Parathyroid adenoma (tissue), 2 donors: ENCODE results near the gene UNC80.
"Not testable (repeated sequence)": the region's sequence is repeated elsewhere in the genome, so short reads cannot be mapped to it uniquely, and the experiment has no call there.

Experiments used
- H2AFZ ChIP-seq: fragments of 300-600 bp; sonication (generic); one replicate; pipeline ENCODE4 v1.7.0; 2017; ENCODE audit warnings: antibody characterized with exemption, mild to moderate bottlenecking
- H3K27ac ChIP-seq: fragments of 300-600 bp; sonication (generic); one replicate; pipeline ENCODE4 v1.7.0; 2017
- H3K27me3 ChIP-seq: fragments of 300-600 bp; sonication (generic); one replicate; pipeline ENCODE4 v1.7.0; 2017; ENCODE audit warnings: low read length; ENCODE audit not compliant: control insufficient read depth, insufficient read depth
- H3K36me3 ChIP-seq: fragments of 300-600 bp; sonication (generic); one replicate; pipeline ENCODE4 v1.7.0; 2017; ENCODE audit warnings: low read length; ENCODE audit not compliant: control insufficient read depth, insufficient read depth
- H3K4me1 ChIP-seq: fragments of 300-600 bp; sonication (generic); one replicate; pipeline ENCODE4 v1.7.0; 2017; ENCODE audit warnings: control low read depth
- H3K4me2 ChIP-seq: fragments of 300-600 bp; sonication (generic); one replicate; pipeline ENCODE4 v1.7.0; 2017; ENCODE audit warnings: low read length
- H3K4me3 ChIP-seq: fragments of 300-600 bp; sonication (generic); one replicate; pipeline ENCODE4 v1.7.0; 2017; ENCODE audit warnings: low read depth, low read length
- H3K79me2 ChIP-seq: fragments of 300-600 bp; sonication (generic); one replicate; pipeline ENCODE4 v1.7.0; 2017; ENCODE audit warnings: control low read depth
- H3K9ac ChIP-seq: fragments of 300-600 bp; sonication (generic); one replicate; pipeline ENCODE4 v1.7.0; 2017; ENCODE audit warnings: mild to moderate bottlenecking
- H3K9me3 ChIP-seq: fragments of 300-600 bp; sonication (generic); one replicate; pipeline ENCODE4 v1.7.0; 2017; ENCODE audit warnings: low read length; ENCODE audit not compliant: control insufficient read depth
- TF ChIP-seq, protein P1 (sequence below): fragments of 300-600 bp; sonication (generic); IDR thresholded peaks from one replicate; pipeline ENCODE4 v1.7.0; 2017; ENCODE audit warnings: antibody characterized with exemption, mild to moderate bottlenecking
- donor health status: primary hyperparathyroidism.

Gene UNC80

DNA sequence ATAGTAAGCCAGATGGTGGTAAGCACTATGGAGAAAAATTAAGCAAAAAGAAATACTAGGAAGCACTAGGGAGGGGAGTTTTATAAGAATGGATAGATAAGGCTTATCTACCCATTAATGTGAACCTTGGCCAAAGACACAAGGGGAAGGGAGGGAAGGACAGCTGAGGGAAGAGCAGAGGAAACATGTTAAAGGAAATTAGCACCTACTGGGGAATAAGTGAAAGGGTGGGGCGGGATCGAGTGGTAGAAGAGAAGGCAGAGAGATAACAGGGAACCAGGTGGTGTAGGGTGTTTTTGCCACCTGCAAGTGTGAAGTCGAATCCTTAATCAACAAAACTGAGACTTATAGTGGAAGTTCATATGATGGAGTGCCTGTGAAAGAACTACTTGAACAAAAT, 1.7 kb downstream of the UNC80 start:
- no peaks in the 10 kb centered on the region for H3K36me3 ChIP-seq
- no peak overlapping the region for H3K9ac ChIP-seq
- no peaks in the 10 kb centered on the region for H3K79me2 ChIP-seq
- H2AFZ ChIP-seq = no peak overlapping the region
- H3K27ac ChIP-seq = no peak overlapping the region
- H3K4me1 ChIP-seq = no peaks in the 10 kb centered on the region
- H3K9me3 ChIP-seq = no peaks in the 10 kb centered on the region
- peaks cover 3% of the 10 kb centered on the region for H3K27me3 ChIP-seq
- TF ChIP-seq, protein P1, sequence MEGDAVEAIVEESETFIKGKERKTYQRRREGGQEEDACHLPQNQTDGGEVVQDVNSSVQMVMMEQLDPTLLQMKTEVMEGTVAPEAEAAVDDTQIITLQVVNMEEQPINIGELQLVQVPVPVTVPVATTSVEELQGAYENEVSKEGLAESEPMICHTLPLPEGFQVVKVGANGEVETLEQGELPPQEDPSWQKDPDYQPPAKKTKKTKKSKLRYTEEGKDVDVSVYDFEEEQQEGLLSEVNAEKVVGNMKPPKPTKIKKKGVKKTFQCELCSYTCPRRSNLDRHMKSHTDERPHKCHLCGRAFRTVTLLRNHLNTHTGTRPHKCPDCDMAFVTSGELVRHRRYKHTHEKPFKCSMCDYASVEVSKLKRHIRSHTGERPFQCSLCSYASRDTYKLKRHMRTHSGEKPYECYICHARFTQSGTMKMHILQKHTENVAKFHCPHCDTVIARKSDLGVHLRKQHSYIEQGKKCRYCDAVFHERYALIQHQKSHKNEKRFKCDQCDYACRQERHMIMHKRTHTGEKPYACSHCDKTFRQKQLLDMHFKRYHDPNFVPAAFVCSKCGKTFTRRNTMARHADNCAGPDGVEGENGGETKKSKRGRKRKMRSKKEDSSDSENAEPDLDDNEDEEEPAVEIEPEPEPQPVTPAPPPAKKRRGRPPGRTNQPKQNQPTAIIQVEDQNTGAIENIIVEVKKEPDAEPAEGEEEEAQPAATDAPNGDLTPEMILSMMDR = no peak
- no peak overlapping the region for H3K4me3 ChIP-seq
- no peak overlapping the region for H3K4me2 ChIP-seq

DNA sequence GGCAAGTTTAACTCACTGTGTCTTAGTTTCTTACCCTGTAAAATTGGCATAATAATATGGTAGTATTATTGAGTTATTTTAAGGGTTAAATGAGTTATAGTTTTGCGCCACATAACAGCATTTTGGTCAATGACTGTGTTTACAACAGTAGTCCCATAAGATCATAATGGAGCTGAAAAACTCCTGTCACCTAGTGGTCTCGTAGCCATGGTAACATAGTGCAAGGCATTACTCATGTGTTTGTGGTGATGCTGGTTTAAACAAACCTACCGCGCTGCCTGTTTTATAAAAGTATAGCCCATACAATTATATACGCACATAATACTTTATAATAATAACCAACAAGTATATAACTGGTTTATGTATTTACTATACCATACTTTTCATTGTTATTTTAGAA, 15.8 kb downstream of the UNC80 start:
- no peak overlapping the region for H3K27ac ChIP-seq
- H2AFZ ChIP-seq = no peak overlapping the region
- H3K9me3 ChIP-seq = no peaks in the 10 kb centered on the region
- no peaks in the 10 kb centered on the region for H3K4me1 ChIP-seq
- no peaks in the 10 kb centered on the region for H3K79me2 ChIP-seq
- TF ChIP-seq, protein P1 = no peak
- no peaks in the 10 kb centered on the region for H3K27me3 ChIP-seq
- no peak overlapping the region for H3K4me3 ChIP-seq
- no peaks in the 10 kb centered on the region for H3K36me3 ChIP-seq
- H3K9ac ChIP-seq = no peak overlapping the region
- H3K4me2 ChIP-seq = no peak overlapping the region

DNA sequence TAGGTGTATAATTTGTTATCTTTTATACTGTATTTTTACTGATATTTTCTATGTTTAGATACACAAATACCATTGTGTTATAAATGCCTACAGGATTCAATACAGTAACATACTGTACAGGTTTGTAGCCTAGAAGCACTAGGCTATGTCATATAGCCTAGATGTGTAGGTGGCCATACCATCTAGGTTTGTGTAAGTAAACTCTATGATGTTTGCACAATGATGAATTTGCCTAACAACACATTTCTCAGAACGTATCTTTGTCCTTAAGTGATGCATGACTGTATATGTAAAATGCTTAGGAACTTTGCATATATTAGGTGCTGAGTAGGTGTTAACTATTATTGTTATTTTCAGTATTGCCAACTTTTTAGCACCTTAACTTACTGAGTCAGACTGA, 17.3 kb downstream of the UNC80 start:
- no peaks in the 10 kb centered on the region for H3K27me3 ChIP-seq
- H3K4me3 ChIP-seq = no peak overlapping the region
- H3K36me3 ChIP-seq = no peaks in the 10 kb centered on the region
- no peak overlapping the region for H3K4me2 ChIP-seq
- H3K79me2 ChIP-seq = no peaks in the 10 kb centered on the region
- TF ChIP-seq, protein P1 = no peak
- no peak overlapping the region for H3K27ac ChIP-seq
- no peaks in the 10 kb centered on the region for H3K9me3 ChIP-seq
- no peak overlapping the region for H3K9ac ChIP-seq
- no peak overlapping the region for H2AFZ ChIP-seq
- no peaks in the 10 kb centered on the region for H3K4me1 ChIP-seq

DNA sequence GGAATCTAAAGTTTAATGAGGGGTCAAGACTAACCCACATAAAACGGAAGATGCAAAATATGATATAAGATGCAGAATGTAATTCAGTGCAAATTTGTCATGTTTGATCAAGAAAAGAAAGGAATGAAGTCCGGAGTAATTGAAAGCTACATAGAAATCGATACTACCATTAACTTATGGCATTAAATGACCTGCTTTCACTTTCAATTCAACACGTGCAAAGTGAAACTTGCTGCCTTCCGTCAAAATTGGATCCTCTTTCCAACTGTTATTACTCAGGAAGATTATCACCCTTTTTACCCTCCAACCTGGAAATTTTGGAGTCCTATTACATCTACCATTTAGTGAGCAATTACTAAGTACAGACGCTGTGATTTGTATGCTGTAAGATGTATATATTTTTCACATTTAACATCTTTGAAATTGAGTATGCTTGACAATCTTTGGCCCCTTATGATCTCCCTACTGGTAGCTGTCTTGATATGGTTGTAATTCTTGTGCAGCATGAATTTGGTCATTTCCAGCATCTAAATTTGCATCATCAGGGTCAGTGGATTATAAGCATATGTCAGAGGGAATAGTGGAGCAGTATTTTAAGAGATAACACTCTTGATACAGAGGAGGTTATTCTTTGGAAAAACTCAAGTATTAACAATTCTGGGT, 18.6 kb downstream of the UNC80 start:
- Histone ChIP-seq H3K4me3 (no peak overlapping the region), H2AFZ (no peak overlapping the region), H3K9me3 (no peaks in the 10 kb centered on the region), H3K9ac (no peak overlapping the region), H3K27ac (no peak overlapping the region), H3K4me2 (no peak overlapping the region), H3K79me2 (no peaks in the 10 kb centered on the region), H3K4me1 (no peaks in the 10 kb centered on the region), H3K36me3 (no peaks in the 10 kb centered on the region), H3K27me3 (no peaks in the 10 kb centered on the region)
- TF ChIP-seq, protein P1 = no peak

DNA sequence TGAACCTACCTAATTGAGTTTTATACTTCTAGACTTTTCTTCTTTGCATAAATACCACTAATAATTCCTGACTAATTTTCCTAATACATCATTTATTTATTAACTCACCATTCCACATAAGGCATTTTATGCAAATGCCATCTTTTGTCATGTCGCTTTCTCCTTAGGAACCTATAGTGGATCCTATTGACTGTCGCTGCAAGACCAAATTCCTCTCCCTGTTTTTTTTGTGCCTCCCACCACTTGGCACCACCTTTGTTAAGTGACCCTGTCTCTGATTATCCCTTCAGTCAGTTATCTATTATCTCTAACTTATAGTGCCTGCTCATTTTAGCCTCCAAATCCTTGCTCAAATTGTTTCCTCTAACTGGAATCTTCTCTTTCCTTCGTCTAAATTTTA, 19.5 kb downstream of the UNC80 start:
- H3K4me2 ChIP-seq = no peak overlapping the region
- H3K79me2 ChIP-seq = no peaks in the 10 kb centered on the region
- TF ChIP-seq, protein P1 = no peak
- no peaks in the 10 kb centered on the region for H3K4me1 ChIP-seq
- no peaks in the 10 kb centered on the region for H3K9me3 ChIP-seq
- H3K27ac ChIP-seq = no peak overlapping the region
- no peaks in the 10 kb centered on the region for H3K27me3 ChIP-seq
- H3K9ac ChIP-seq = no peak overlapping the region
- no peak overlapping the region for H2AFZ ChIP-seq
- no peaks in the 10 kb centered on the region for H3K36me3 ChIP-seq
- H3K4me3 ChIP-seq = no peak overlapping the region

DNA sequence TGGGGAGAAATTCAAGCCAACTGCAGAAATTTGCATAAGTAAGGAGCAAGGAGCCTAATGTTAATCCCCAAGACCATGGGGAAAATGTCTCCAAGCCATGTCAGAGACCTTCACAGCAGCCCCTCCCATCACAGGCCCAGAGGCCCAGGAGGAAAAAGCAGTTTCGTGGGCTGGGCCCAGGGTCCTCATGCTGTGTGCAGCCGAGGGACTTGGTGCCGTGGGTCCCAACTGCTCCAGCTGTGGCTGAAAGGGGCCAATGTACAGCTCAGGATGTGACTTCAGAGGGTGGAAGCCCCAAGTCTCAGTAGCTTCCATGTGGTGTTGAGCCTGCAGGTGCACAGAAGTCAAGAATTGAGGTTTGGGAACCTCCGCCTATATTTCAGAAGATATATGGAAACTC, 23.8 kb downstream of the UNC80 start:
- H2AFZ ChIP-seq, H3K36me3 ChIP-seq, H3K9me3 ChIP-seq, H3K4me2 ChIP-seq, H3K9ac ChIP-seq, H3K79me2 ChIP-seq, H3K27me3 ChIP-seq, H3K27ac ChIP-seq, H3K4me3 ChIP-seq, H3K4me1 ChIP-seq: not testable (repeated sequence)
